IMR-90 (cell line): ENCODE data around the gene THOC6. TPM values are rescaled to one million over a fixed set of nuclear protein-coding genes. Genes with fewer than 3 reads are reported as not detected.

ENCODE experiments used
- ATAC-seq: fragments of 200-7000 bp; cut with Tn5 transposase; 2 replicates; pipeline ENCODE4 v1.9.1; 2020; ENCODE audit warnings: low read depth, mild to moderate bottlenecking, moderate library complexity
- BruUV-seq: library from RNA; stranded (reverse); fragments of 400-500 nt; replicated peaks from 2 replicates; lab custom pipeline; 2021; lab: Mats Ljungman, UMichigan
- CTCF ChIA-PET: fragments of 300-600 bp; formaldehyde crosslinking; extraction: SDS; loops from one replicate; lab custom pipeline; 2021; ENCODE audit warnings: antibody characterized with exemption; lab: Yijun Ruan, JAX
- POLR2A ChIA-PET: fragments of 300-600 bp; sonication (Branson Sonifier 250); formaldehyde crosslinking; loops from one replicate; lab custom pipeline; 2022; ENCODE audit warnings: antibody characterized with exemption; ENCODE audit not compliant: unreplicated experiment; lab: Charles Lee
- DNase-seq: peaks from one replicate; pipeline ENCODE4 v3.0.0; 2013
- H2AFZ ChIP-seq: replicated peaks from 2 replicates; pipeline ENCODE3; 2013; ENCODE audit warnings: low read length, mild to moderate bottlenecking; ENCODE audit not compliant: poor library complexity
- H2AK5ac ChIP-seq: 2 replicates; pipeline ENCODE4 v1.6.1; 2013; ENCODE audit warnings: low read depth, low read length, inconsistent platforms
- H2AK9ac ChIP-seq: replicated peaks from 2 replicates; pipeline ENCODE3; 2013; ENCODE audit warnings: mild to moderate bottlenecking, low read depth, low read length, moderate library complexity; ENCODE audit not compliant: poor library complexity
- H2BK120ac ChIP-seq: 2 replicates; pipeline ENCODE4 v1.6.1; 2013; ENCODE audit warnings: low read depth, low read length, inconsistent platforms
- H2BK15ac ChIP-seq: 3 replicates; pipeline ENCODE4 v1.6.1; 2013; ENCODE audit warnings: low read depth, low read length, inconsistent platforms
- H2BK20ac ChIP-seq: 2 replicates; pipeline ENCODE4 v1.6.1; 2013; ENCODE audit warnings: low read depth, mild to moderate bottlenecking, inconsistent platforms, low read length, moderate library complexity
- H2BK5ac ChIP-seq: 2 replicates; pipeline ENCODE4 v1.6.1; 2013; ENCODE audit warnings: mild to moderate bottlenecking, low read depth, low read length, inconsistent platforms; ENCODE audit not compliant: poor library complexity, severe bottlenecking
- H3K14ac ChIP-seq: replicated peaks from 2 replicates; pipeline ENCODE4 v1.6.1; 2013; ENCODE audit warnings: low read depth, low read length, inconsistent platforms
- H3K18ac ChIP-seq: 2 replicates; pipeline ENCODE4 v1.6.1; 2013; ENCODE audit warnings: low read depth, low read length, control low read depth
- H3K23ac ChIP-seq: 2 replicates; pipeline ENCODE4 v1.6.1; 2013; ENCODE audit warnings: low read depth, low read length, inconsistent platforms
- H3K27ac ChIP-seq: 2 replicates; pipeline ENCODE4 v1.5.1; 2013; ENCODE audit warnings: mild to moderate bottlenecking, control low read depth, low read length; ENCODE audit not compliant: insufficient read depth
- H3K27me3 ChIP-seq: 2 replicates; pipeline ENCODE4 v1.6.1; 2013; ENCODE audit warnings: low read length; ENCODE audit not compliant: control insufficient read depth, insufficient read depth
- H3K36me3 ChIP-seq: 2 replicates; pipeline ENCODE4 v1.6.1; 2013; ENCODE audit warnings: low read length, mixed read lengths; ENCODE audit not compliant: control insufficient read depth, insufficient read depth
- H3K4ac ChIP-seq: 2 replicates; pipeline ENCODE4 v1.6.1; 2013; ENCODE audit warnings: low read depth, low read length, inconsistent platforms
- H3K4me1 ChIP-seq: 2 replicates; pipeline ENCODE4 v1.6.1; 2013; ENCODE audit warnings: low read length, mixed read lengths; ENCODE audit not compliant: control insufficient read depth, insufficient read depth
- H3K4me2 ChIP-seq: 2 replicates; pipeline ENCODE4 v1.6.1; 2013; ENCODE audit warnings: low read depth, mild to moderate bottlenecking, control low read depth, low read length, moderate library complexity
- H3K4me3 ChIP-seq: 2 replicates; pipeline ENCODE4 v1.5.1; 2013; ENCODE audit warnings: low read depth, mild to moderate bottlenecking, control low read depth, low read length, moderate library complexity; ENCODE audit not compliant: insufficient read depth
- H3K56ac ChIP-seq: 2 replicates; pipeline ENCODE4 v1.6.1; 2013; ENCODE audit warnings: low read length, inconsistent platforms; ENCODE audit not compliant: insufficient read depth; ENCODE audit errors: extremely low read depth
- H3K79me1 ChIP-seq, 2 experiments: 2 replicates each; pipeline ENCODE4 v1.6.1; 2013; ENCODE audit warnings: low read length in 2 of 2, inconsistent platforms in 1 of 2, low read depth in 1 of 2
- H3K9ac ChIP-seq: 2 replicates; pipeline ENCODE4 v1.6.1; 2013; ENCODE audit warnings: low read depth, low read length, control low read depth
- H3K9me1 ChIP-seq: 2 replicates; pipeline ENCODE4 v1.6.1; 2013; ENCODE audit warnings: low read length, inconsistent platforms; ENCODE audit not compliant: insufficient read depth
- H3K9me3 ChIP-seq: 2 replicates; pipeline ENCODE4 v1.6.1; 2013; ENCODE audit warnings: low read length; ENCODE audit not compliant: control insufficient read depth, insufficient read depth
- H4K20me1 ChIP-seq: 2 replicates; pipeline ENCODE4 v1.6.1; 2013; ENCODE audit warnings: low read length, inconsistent platforms; ENCODE audit not compliant: insufficient read depth
- H4K5ac ChIP-seq: 2 replicates; pipeline ENCODE4 v1.6.1; 2013; ENCODE audit warnings: mild to moderate bottlenecking, low read depth, low read length, control low read depth
- H4K8ac ChIP-seq, 2 experiments: 2 replicates each; pipeline ENCODE4 v1.6.1; 2013; ENCODE audit warnings: low read depth in 2 of 2, low read length in 2 of 2, control low read depth in 1 of 2, inconsistent platforms in 1 of 2
- H4K91ac ChIP-seq: 2 replicates; pipeline ENCODE4 v1.6.1; 2013; ENCODE audit warnings: low read depth, low read length, inconsistent platforms; ENCODE audit not compliant: insufficient read depth
- BHLHE40 ChIP-seq: fragments of 150-350 bp; IDR thresholded peaks from 2 replicates; pipeline ENCODE4 v1.6.1; 2016; ENCODE audit warnings: mild to moderate bottlenecking, low read depth, low read length
- CEBPB ChIP-seq: IDR thresholded peaks from 2 replicates; pipeline ENCODE4 v1.6.1; 2012; ENCODE audit warnings: low read depth, low read length, improper control_type of control experiment
- CHD1 ChIP-seq: IDR thresholded peaks from 2 replicates; pipeline ENCODE4 v1.6.1; 2012; ENCODE audit warnings: low read depth, low read length, improper control_type of control experiment
- FOS ChIP-seq: fragments of 150-350 bp; IDR thresholded peaks from 2 replicates; pipeline ENCODE4 v1.6.1; 2016; ENCODE audit warnings: low read depth, low read length
- MAFK ChIP-seq: IDR thresholded peaks from 2 replicates; pipeline ENCODE4 v1.6.1; 2012; ENCODE audit warnings: low read depth, low read length, improper control_type of control experiment
- MAZ ChIP-seq: IDR thresholded peaks from 2 replicates; pipeline ENCODE4 v1.6.1; 2012; ENCODE audit warnings: low read depth, mild to moderate bottlenecking, low read length, improper control_type of control experiment, moderate library complexity, borderline replicate concordance
- MXI1 ChIP-seq: IDR thresholded peaks from 2 replicates; pipeline ENCODE4 v1.6.1; 2012; ENCODE audit warnings: low read depth, mild to moderate bottlenecking, low read length, moderate library complexity, borderline replicate concordance
- NFE2L2 ChIP-seq: fragments of 150-350 bp; IDR thresholded peaks from 2 replicates; pipeline ENCODE4 v1.6.1; 2016; ENCODE audit warnings: low read depth, mild to moderate bottlenecking, low read length
- POLR2A ChIP-seq: IDR thresholded peaks from 2 replicates; pipeline ENCODE4 v1.6.1; 2012; ENCODE audit warnings: mild to moderate bottlenecking, low read depth, low read length
- RAD21 ChIP-seq: IDR thresholded peaks from 2 replicates; pipeline ENCODE4 v1.6.1; 2012; ENCODE audit warnings: low read length, improper control_type of control experiment
- RCOR1 ChIP-seq: IDR thresholded peaks from 2 replicates; pipeline ENCODE4 v1.6.1; 2012; ENCODE audit warnings: mild to moderate bottlenecking, low read length, improper control_type of control experiment; ENCODE audit not compliant: insufficient replicate concordance
- RFX5 ChIP-seq: IDR thresholded peaks from 2 replicates; pipeline ENCODE4 v1.8.0; 2012; ENCODE audit warnings: low read depth, mild to moderate bottlenecking, low read length, moderate library complexity
- SMC3 ChIP-seq: fragments of 150-350 bp; IDR thresholded peaks from 2 replicates; pipeline ENCODE4 v1.6.1; 2016; ENCODE audit warnings: low read depth, mild to moderate bottlenecking, antibody characterized with exemption, low read length, moderate library complexity
- WGBS, 2 experiments: methylation state at CpG; one replicate each; pipeline versions ENCODE4 v1.1.5 to v1.1.7; 2013; ENCODE audit warnings: missing lambda C conversion rate in 2 of 2; ENCODE audit not compliant: insufficient read length in 1 of 2; ENCODE audit errors: extremely low coverage in 2 of 2; 5-methylcytosine and 5-hydroxymethylcytosine counted together
- dilution Hi-C: fragments of 300-500 bp; cut with HindIII; formaldehyde crosslinking; loops from one replicate; pipeline ENCODE4 v1.14.3; 2018; ENCODE audit warnings: low sequenced_read_pairs; ENCODE audit not compliant: unreplicated experiment
- in situ Hi-C: fragments of 300-500 bp; cut with MboI; formaldehyde crosslinking; loops from 3 replicates; pipeline ENCODE4 v1.14.3; 2019; ENCODE audit warnings: low sequenced_read_pairs, inconsistent platforms, mixed read lengths
- intact Hi-C: fragments of 100-400 bp; cut with micrococcal nuclease; formaldehyde crosslinking; loops from 2 replicates; pipeline ENCODE4 v1.10.0; 2022
- polyA plus RNA-seq, 3 experiments: library from polyadenylated mRNA; depleted of rRNA; stranded (reverse); fragments of >200 nt; gene quantifications; 2 replicates each; pipeline ENCODE4 v1.2.3, GENCODE V29; 2012; ENCODE audit warnings: low replicate concordance in 1 of 3
- total RNA-seq: library from RNA; depleted of rRNA; stranded (reverse); fragments of >200 nt; gene quantifications from 2 replicates; pipeline ENCODE4 v1.2.3, GENCODE V29; 2012
- TF ChIP-seq, protein P1 (sequence below): conservative IDR thresholded peaks from 2 replicates; pipeline ENCODE4 v1.5.1; 2012; ENCODE audit warnings: mild to moderate bottlenecking, low read depth, low read length, improper control_type of control experiment
- TF ChIP-seq, protein P2 (sequence below): fragments of 150-350 bp; IDR thresholded peaks from 2 replicates; pipeline ENCODE4 v1.6.1; 2017; ENCODE audit warnings: mild to moderate bottlenecking, antibody characterized with exemption, low read length, low read depth
- TF ChIP-seq, protein P3 (sequence below): fragments of 150-350 bp; IDR thresholded peaks from 2 replicates; pipeline ENCODE4 v1.6.1; 2016; ENCODE audit warnings: low read depth, mild to moderate bottlenecking, low read length, moderate library complexity, borderline replicate concordance

Gene THOC6
- total and polyA plus RNA-seq, 2 of the 4 experiments (the other 2 are of a cell fraction) = 16.8 to 23.1 TPM

DNA sequence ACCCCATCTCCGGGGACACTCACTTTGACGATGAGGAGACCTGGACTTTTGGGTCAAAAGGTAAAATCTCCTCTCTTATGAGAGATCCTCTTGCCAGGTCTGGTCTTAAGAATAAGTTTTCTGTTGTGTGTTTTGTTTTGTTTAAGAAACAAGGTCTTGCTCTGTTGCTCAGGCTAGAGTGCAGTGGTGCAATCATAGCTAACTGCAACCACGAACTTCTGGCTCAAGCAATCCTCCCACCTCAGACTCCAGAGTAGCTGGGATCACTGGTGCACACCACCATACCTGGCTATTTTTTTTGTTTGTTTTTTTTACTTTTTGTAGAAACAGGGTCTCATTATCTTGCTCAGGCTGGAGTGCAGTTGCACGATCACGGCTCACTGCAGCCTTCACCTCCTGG lies 26.7 kb downstream of the THOC6 start:
- no peak for ATAC-seq

More for the DNA sequence above, 26.7 kb downstream of the THOC6 start:
- no TSS peak for BruUV-seq
- Histone ChIP-seq H2BK20ac (no peak overlapping the region), H3K56ac (no peak overlapping the region), H3K9ac (no peak overlapping the region), H4K8ac (no peak overlapping the region), H3K36me3 (no peaks in the 10 kb centered on the region), H3K4me1 (no peaks in the 10 kb centered on the region; the same call in 1 of the 2 replicates), H3K4me3 (no peak overlapping the region), H4K5ac (no peak overlapping the region), H2AK5ac (no peak overlapping the region), H3K27me3 (peaks cover 48% of the 10 kb centered on the region), H3K27ac (no peak overlapping the region), H3K9me3 (no peaks in the 10 kb centered on the region), H3K14ac (no peak overlapping the region), H3K4me2 (no peak overlapping the region), H3K23ac (no peak overlapping the region), H4K20me1 (no peaks in the 10 kb centered on the region), H3K79me1 (no peaks in the 10 kb centered on the region), H2BK120ac (no peak overlapping the region), H3K9me1 (peaks cover 3% of the 10 kb centered on the region; the same call in 1 of the 2 replicates), H2BK15ac (no peak overlapping the region), H2BK5ac (no peak overlapping the region), H3K18ac (no peak overlapping the region), H4K91ac (no peak overlapping the region), H2AK9ac (no peak overlapping the region), H3K4ac (no peak overlapping the region), H2AFZ (no peak overlapping the region)
- intact Hi-C loops = no loop called here
- TF ChIP-seq CHD1 (no peak), POLR2A (no peak), FOS (no peak), RAD21 (no peak), MAZ (no peak), BHLHE40 (no peak), MXI1 (no peak), MAFK (no peak), RFX5 (no peak), NFE2L2 (no peak), CEBPB (no peak), SMC3 (no peak), RCOR1 (no peak)
- TF ChIP-seq, protein P1, sequence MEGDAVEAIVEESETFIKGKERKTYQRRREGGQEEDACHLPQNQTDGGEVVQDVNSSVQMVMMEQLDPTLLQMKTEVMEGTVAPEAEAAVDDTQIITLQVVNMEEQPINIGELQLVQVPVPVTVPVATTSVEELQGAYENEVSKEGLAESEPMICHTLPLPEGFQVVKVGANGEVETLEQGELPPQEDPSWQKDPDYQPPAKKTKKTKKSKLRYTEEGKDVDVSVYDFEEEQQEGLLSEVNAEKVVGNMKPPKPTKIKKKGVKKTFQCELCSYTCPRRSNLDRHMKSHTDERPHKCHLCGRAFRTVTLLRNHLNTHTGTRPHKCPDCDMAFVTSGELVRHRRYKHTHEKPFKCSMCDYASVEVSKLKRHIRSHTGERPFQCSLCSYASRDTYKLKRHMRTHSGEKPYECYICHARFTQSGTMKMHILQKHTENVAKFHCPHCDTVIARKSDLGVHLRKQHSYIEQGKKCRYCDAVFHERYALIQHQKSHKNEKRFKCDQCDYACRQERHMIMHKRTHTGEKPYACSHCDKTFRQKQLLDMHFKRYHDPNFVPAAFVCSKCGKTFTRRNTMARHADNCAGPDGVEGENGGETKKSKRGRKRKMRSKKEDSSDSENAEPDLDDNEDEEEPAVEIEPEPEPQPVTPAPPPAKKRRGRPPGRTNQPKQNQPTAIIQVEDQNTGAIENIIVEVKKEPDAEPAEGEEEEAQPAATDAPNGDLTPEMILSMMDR = no peak
- TF ChIP-seq, protein P2, sequence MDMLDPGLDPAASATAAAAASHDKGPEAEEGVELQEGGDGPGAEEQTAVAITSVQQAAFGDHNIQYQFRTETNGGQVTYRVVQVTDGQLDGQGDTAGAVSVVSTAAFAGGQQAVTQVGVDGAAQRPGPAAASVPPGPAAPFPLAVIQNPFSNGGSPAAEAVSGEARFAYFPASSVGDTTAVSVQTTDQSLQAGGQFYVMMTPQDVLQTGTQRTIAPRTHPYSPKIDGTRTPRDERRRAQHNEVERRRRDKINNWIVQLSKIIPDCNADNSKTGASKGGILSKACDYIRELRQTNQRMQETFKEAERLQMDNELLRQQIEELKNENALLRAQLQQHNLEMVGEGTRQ = no peak
- TF ChIP-seq, protein P3, sequence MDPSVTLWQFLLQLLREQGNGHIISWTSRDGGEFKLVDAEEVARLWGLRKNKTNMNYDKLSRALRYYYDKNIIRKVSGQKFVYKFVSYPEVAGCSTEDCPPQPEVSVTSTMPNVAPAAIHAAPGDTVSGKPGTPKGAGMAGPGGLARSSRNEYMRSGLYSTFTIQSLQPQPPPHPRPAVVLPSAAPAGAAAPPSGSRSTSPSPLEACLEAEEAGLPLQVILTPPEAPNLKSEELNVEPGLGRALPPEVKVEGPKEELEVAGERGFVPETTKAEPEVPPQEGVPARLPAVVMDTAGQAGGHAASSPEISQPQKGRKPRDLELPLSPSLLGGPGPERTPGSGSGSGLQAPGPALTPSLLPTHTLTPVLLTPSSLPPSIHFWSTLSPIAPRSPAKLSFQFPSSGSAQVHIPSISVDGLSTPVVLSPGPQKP = no peak
- dilution Hi-C loops = no loop called here
- CTCF ChIA-PET = no interaction called here
- WGBS, 2 experiments = no CpG with 5 or more reads among the region's 5 CpGs
- in situ Hi-C loops = no loop called here
- no peak for DNase-seq
- POLR2A ChIA-PET = no interaction called here
